GM12878 (cell line): ENCODE measurements around the gene BCAS3. TPM values are rescaled to one million over a fixed set of nuclear protein-coding genes. Genes with fewer than 3 reads are reported as not detected.

Source experiments
- ATAC-seq: fragments of 200-7000 bp; cut with Tn5 transposase; 3 replicates; pipeline ENCODE4 v1.9.1; 2020; ENCODE audit warnings: mild to moderate bottlenecking, moderate library complexity
- BruUV-seq: library from RNA; stranded (reverse); fragments of 400-500 nt; replicated peaks from 2 replicates; lab custom pipeline; 2021; lab: Mats Ljungman, UMichigan
- CTCF ChIA-PET: fragments of 300-600 bp; sonication (Branson Sonifier 250); formaldehyde crosslinking; extraction: SDS; loops from one replicate; lab custom pipeline; 2021; ENCODE audit warnings: inconsistent platforms; lab: Yijun Ruan, JAX
- POLR2A ChIA-PET: fragments of 350-600 bp; formaldehyde crosslinking; extraction: SDS; loops from one replicate; lab custom pipeline; 2021; ENCODE audit warnings: inconsistent platforms; lab: Charles Lee
- RAD21 ChIA-PET: fragments of 300-600 bp; sonication (Branson Sonifier 250); formaldehyde crosslinking; loops from one replicate; lab custom pipeline; 2023; ENCODE audit warnings: antibody characterized with exemption; ENCODE audit not compliant: unreplicated experiment; lab: Charles Lee
- SMC1A ChIA-PET: fragments of 300-600 bp; sonication (Branson Sonifier 250); formaldehyde crosslinking; loops from one replicate; lab custom pipeline; 2023; ENCODE audit not compliant: unreplicated experiment, uncharacterized antibody; lab: Charles Lee
- DNase-seq: peaks from one replicate; pipeline ENCODE4 v3.0.0-alpha.2; 2011; ENCODE audit warnings: low read depth, low spot score
- FAIRE-seq: peaks from 3 replicates; lab custom pipeline; 2011; peaks lifted over from hg19 to GRCh38; lab: Jason Lieb, UNC
- H2AFZ ChIP-seq: 2 replicates; pipeline ENCODE4 v1.6.0; 2011; ENCODE audit warnings: low read depth, low read length, control low read depth; ENCODE audit not compliant: control insufficient read depth
- H3K27ac ChIP-seq: 2 replicates; pipeline ENCODE4 v1.5.1; 2011; ENCODE audit warnings: control low read depth; ENCODE audit not compliant: control insufficient read depth, insufficient read depth
- H3K27me3 ChIP-seq, 2 experiments: replicated peaks in 1 of 2; 2 replicates each; pipeline versions ENCODE4 v1.6.0 to v1.6.1; 2011; ENCODE audit warnings: low read length in 1 of 2; ENCODE audit not compliant: control insufficient read depth in 2 of 2, insufficient read depth in 2 of 2
- H3K36me3 ChIP-seq, 2 experiments: 2 replicates each; pipeline ENCODE4 v1.5.1; 2011; ENCODE audit warnings: low read length in 1 of 2; ENCODE audit not compliant: control insufficient read depth in 2 of 2, insufficient read depth in 2 of 2
- H3K4me1 ChIP-seq: 2 replicates; pipeline ENCODE4 v1.6.1; 2011; ENCODE audit warnings: mild to moderate bottlenecking, low read length, moderate library complexity, mixed read lengths; ENCODE audit not compliant: control insufficient read depth, insufficient read depth
- H3K4me2 ChIP-seq: 2 replicates; pipeline ENCODE4 v1.6.0; 2011; ENCODE audit warnings: control low read depth; ENCODE audit not compliant: control insufficient read depth, insufficient read depth
- H3K4me3 ChIP-seq: fragments of 200-600 bp; sonication (generic); 2 replicates; pipeline ENCODE4 v1.5.1; 2016
- H3K79me2 ChIP-seq: 2 replicates; pipeline ENCODE4 v1.6.0; 2011; ENCODE audit warnings: low read length; ENCODE audit not compliant: control insufficient read depth, insufficient read depth
- H3K9ac ChIP-seq: 2 replicates; pipeline ENCODE4 v1.8.0; 2011; ENCODE audit warnings: low read length, control low read depth, mixed read lengths; ENCODE audit not compliant: control insufficient read depth, insufficient read depth
- H3K9me3 ChIP-seq: replicated peaks from 3 replicates; pipeline ENCODE4 v1.5.1; 2011; ENCODE audit warnings: mild to moderate bottlenecking, low read length; ENCODE audit not compliant: control insufficient read depth, insufficient read depth
- H4K20me1 ChIP-seq: 2 replicates; pipeline ENCODE4 v1.6.0; 2011; ENCODE audit not compliant: control insufficient read depth, insufficient read depth
- CBX5 ChIP-seq: sonication (generic); IDR thresholded peaks from 2 replicates; pipeline ENCODE4 v1.6.1; 2016; ENCODE audit warnings: low read depth, moderate library complexity, mild to moderate bottlenecking, inconsistent platforms
- CREM ChIP-seq: IDR thresholded peaks from 2 replicates; pipeline ENCODE4 v1.6.1; 2014; ENCODE audit warnings: antibody characterized with exemption, low read depth
- FOS ChIP-seq: IDR thresholded peaks from 3 replicates; pipeline ENCODE4 v1.6.1; 2011; ENCODE audit warnings: borderline replicate concordance; ENCODE audit not compliant: insufficient read length; ENCODE audit errors: extremely low read depth
- FOXK2 ChIP-seq: fragments of 450-650 bp; IDR thresholded peaks from 2 replicates; pipeline ENCODE4 v1.6.1; 2017; ENCODE audit warnings: mild to moderate bottlenecking, moderate library complexity
- MEF2A ChIP-seq: IDR thresholded peaks from 2 replicates; pipeline ENCODE4 v1.6.1; 2011; ENCODE audit warnings: low read depth, mild to moderate bottlenecking, low read length, moderate library complexity; ENCODE audit not compliant: insufficient read depth
- MYC ChIP-seq: IDR thresholded peaks from 2 replicates; pipeline ENCODE4 v1.6.1; 2011; ENCODE audit warnings: mild to moderate bottlenecking, low read length, moderate library complexity, inconsistent platforms; ENCODE audit not compliant: insufficient read depth, insufficient replicate concordance, insufficient read length, severe bottlenecking
- POLR2AphosphoS5 ChIP-seq: IDR thresholded peaks from 2 replicates; pipeline ENCODE4 v1.6.1; 2011; ENCODE audit warnings: mild to moderate bottlenecking, low read length, inconsistent platforms
- SIN3A ChIP-seq: IDR thresholded peaks from 2 replicates; pipeline ENCODE4 v1.6.1; 2012; ENCODE audit warnings: low read depth, low read length, improper control_type of control experiment
- ZBED1 ChIP-seq: IDR thresholded peaks from 2 replicates; pipeline ENCODE4 v1.6.1; 2016; ENCODE audit warnings: borderline replicate concordance
- ZNF207 ChIP-seq: fragments of 450-650 bp; IDR thresholded peaks from 2 replicates; pipeline ENCODE4 v1.6.1; 2014; ENCODE audit warnings: antibody characterized with exemption, mild to moderate bottlenecking, borderline replicate concordance
- WGBS: methylation state at CpG from one replicate; pipeline ENCODE4 v1.1.6; 2016; ENCODE audit warnings: low lambda C conversion rate; ENCODE audit not compliant: insufficient replicate concordance, insufficient coverage; ENCODE audit errors: missing lambda C conversion rate; 5-methylcytosine and 5-hydroxymethylcytosine counted together
- in situ Hi-C: fragments of 300-500 bp; cut with MboI; formaldehyde crosslinking; loops from 9 replicates; pipeline ENCODE4 v1.14.3; 2018; ENCODE audit warnings: mixed read lengths
- intact Hi-C: fragments of 100-400 bp; cut with micrococcal nuclease; formaldehyde crosslinking; loops from one replicate; pipeline ENCODE4 v1.14.2; 2022; ENCODE audit not compliant: unreplicated experiment
- polyA plus RNA-seq, 11 experiments: library from polyadenylated mRNA; depleted of rRNA in 4 of 11; unstranded in 6 of 11; stranded (reverse) in 5 of 11; fragments of >200 nt; fragmentation: Nextera tagmentation in 4 of 11; fragmentation: Illumina TruSeq in 1 of 11; extraction: Ambion mirVana in 4 of 11; extraction: Trizol in 1 of 11; gene quantifications; 1 replicate in 1 of 11; 2 replicates in 10 of 11; pipeline versions ENCODE4 v1.2.1 to v1.2.3, GENCODE V29; 2011 to 2016; ENCODE audit warnings: inconsistent platforms in 2 of 11, missing spikeins in 2 of 11, low read depth in 1 of 11
- total RNA-seq, 4 experiments: library from RNA; depleted of rRNA in 3 of 4; stranded (reverse); fragments of >200 nt in 3 of 4; fragmentation: Illumina TruSeq in 1 of 4; extraction: Trizol in 1 of 4; gene quantifications; 2 replicates each; pipeline versions ENCODE4 v1.2.1 to v1.2.3, GENCODE V29; 2013 to 2021
- TF ChIP-seq, protein P1 (sequence below): IDR thresholded peaks from 2 replicates; pipeline ENCODE4 v1.6.1; 2011; ENCODE audit warnings: low read depth, mild to moderate bottlenecking, low read length, moderate library complexity, borderline replicate concordance; ENCODE audit errors: extremely low read depth
- TF ChIP-seq, protein P2 (sequence below): fragments of 450-650 bp; conservative IDR thresholded peaks from 2 replicates; pipeline ENCODE4 v1.6.1; 2017; ENCODE audit warnings: mild to moderate bottlenecking, moderate library complexity
- TF ChIP-seq, protein P3 (sequence below): fragments of 450-650 bp; IDR thresholded peaks from 2 replicates; pipeline ENCODE4 v1.6.1; 2017; ENCODE audit warnings: low read depth, mild to moderate bottlenecking, moderate library complexity

The BCAS3 gene
- total and polyA plus RNA-seq, 10 of the 15 experiments (the other 5 are each of a cell fraction or from before 2014, with no cell fraction given) = 2.1 to 11.0 (median 6.6) TPM

DNA sequence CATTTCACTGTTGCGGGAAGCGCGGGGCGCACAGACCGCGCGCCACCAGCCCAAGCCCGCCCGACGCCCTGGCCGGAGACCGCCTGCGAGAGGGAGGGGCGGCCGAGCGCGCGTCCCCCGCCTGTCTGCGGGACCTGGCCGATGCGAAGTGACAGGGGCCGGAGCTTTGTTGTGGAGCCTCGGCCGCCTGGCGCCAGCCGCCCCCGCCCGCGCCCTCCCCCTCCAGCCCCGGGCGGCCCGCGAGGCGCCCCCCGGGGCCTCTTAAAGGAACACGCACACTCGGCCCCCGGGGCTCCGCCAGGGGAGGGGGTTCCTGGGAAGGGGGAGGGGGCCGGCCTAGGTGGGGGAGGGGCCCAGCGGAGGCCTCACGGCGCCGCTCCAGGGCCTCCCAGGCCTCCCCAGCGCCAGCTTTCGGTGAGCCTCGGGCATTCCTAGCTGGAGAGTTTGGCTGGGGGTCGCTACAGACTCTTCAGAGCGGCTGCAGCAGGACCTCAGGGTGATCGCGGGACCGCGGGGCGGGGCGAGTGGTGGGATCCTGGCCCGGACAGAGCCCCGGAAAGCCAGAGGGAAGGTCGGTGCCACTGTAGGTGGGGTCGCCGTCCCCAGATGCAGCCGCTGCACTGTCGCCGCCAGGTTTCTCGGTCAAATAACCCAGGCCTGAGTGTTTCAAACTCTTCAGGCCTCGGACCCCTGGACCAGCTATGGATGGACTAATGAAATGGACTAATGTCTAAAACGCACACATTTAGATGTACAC lies 719.6 kb downstream of the BCAS3 start:
- Histone ChIP-seq H3K27ac (no peak overlapping the region), H3K27me3 (peaks cover 17 to 29% of the 10 kb centered on the region in 2 experiments), H3K9me3 (no peaks in the 10 kb centered on the region; the same call in 2 of the 3 replicates), H3K4me3 (no peak overlapping the region), H4K20me1 (no peaks in the 10 kb centered on the region), H3K36me3 (no peaks in the 10 kb centered on the region; a peak in 1 of 4 replicates), H3K4me2 (no peak overlapping the region), H3K79me2 (no peaks in the 10 kb centered on the region), H3K9ac (no peak overlapping the region), H2AFZ (no peak overlapping the region), H3K4me1 (no peaks in the 10 kb centered on the region)
- POLR2A ChIA-PET = no interaction called here
- in situ Hi-C loops = no loop called here
- no peak for TF ChIP-seq POLR2AphosphoS5
- TF ChIP-seq ZBED1 = no peak
- TF ChIP-seq, protein P1, sequence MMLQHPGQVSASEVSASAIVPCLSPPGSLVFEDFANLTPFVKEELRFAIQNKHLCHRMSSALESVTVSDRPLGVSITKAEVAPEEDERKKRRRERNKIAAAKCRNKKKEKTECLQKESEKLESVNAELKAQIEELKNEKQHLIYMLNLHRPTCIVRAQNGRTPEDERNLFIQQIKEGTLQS = no peak
- TF ChIP-seq ZNF207 = no peak
- TF ChIP-seq MEF2A = no peak
- TF ChIP-seq MYC = no peak
- TF ChIP-seq, protein P2, sequence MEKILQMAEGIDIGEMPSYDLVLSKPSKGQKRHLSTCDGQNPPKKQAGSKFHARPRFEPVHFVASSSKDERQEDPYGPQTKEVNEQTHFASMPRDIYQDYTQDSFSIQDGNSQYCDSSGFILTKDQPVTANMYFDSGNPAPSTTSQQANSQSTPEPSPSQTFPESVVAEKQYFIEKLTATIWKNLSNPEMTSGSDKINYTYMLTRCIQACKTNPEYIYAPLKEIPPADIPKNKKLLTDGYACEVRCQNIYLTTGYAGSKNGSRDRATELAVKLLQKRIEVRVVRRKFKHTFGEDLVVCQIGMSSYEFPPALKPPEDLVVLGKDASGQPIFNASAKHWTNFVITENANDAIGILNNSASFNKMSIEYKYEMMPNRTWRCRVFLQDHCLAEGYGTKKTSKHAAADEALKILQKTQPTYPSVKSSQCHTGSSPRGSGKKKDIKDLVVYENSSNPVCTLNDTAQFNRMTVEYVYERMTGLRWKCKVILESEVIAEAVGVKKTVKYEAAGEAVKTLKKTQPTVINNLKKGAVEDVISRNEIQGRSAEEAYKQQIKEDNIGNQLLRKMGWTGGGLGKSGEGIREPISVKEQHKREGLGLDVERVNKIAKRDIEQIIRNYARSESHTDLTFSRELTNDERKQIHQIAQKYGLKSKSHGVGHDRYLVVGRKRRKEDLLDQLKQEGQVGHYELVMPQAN = no peak
- TF ChIP-seq FOXK2 = no peak
- no peak for TF ChIP-seq CREM
- TF ChIP-seq SIN3A = no peak
- TF ChIP-seq, protein P3, sequence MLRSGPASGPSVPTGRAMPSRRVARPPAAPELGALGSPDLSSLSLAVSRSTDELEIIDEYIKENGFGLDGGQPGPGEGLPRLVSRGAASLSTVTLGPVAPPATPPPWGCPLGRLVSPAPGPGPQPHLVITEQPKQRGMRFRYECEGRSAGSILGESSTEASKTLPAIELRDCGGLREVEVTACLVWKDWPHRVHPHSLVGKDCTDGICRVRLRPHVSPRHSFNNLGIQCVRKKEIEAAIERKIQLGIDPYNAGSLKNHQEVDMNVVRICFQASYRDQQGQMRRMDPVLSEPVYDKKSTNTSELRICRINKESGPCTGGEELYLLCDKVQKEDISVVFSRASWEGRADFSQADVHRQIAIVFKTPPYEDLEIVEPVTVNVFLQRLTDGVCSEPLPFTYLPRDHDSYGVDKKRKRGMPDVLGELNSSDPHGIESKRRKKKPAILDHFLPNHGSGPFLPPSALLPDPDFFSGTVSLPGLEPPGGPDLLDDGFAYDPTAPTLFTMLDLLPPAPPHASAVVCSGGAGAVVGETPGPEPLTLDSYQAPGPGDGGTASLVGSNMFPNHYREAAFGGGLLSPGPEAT = no peak
- no peak for TF ChIP-seq CBX5
- no peak for TF ChIP-seq FOS
- intact Hi-C loops = no loop called here
- RAD21 ChIA-PET = no interaction called here
- ATAC-seq = no peak
- no peak for DNase-seq
- no peak for FAIRE-seq
- CTCF ChIA-PET = no interaction called here
- no TSS peak for BruUV-seq
- WGBS = 59% methylated on average over 41 of the region's 67 CpGs
- SMC1A ChIA-PET = no interaction called here
